Right hindlimb (tissue), 1 donor: Measurements from ENCODE around the gene POC1A.

Source experiments
- DNase-seq: peaks from one replicate; pipeline ENCODE4 v3.0.0-alpha.2; 2018

POC1A gene

DNA sequence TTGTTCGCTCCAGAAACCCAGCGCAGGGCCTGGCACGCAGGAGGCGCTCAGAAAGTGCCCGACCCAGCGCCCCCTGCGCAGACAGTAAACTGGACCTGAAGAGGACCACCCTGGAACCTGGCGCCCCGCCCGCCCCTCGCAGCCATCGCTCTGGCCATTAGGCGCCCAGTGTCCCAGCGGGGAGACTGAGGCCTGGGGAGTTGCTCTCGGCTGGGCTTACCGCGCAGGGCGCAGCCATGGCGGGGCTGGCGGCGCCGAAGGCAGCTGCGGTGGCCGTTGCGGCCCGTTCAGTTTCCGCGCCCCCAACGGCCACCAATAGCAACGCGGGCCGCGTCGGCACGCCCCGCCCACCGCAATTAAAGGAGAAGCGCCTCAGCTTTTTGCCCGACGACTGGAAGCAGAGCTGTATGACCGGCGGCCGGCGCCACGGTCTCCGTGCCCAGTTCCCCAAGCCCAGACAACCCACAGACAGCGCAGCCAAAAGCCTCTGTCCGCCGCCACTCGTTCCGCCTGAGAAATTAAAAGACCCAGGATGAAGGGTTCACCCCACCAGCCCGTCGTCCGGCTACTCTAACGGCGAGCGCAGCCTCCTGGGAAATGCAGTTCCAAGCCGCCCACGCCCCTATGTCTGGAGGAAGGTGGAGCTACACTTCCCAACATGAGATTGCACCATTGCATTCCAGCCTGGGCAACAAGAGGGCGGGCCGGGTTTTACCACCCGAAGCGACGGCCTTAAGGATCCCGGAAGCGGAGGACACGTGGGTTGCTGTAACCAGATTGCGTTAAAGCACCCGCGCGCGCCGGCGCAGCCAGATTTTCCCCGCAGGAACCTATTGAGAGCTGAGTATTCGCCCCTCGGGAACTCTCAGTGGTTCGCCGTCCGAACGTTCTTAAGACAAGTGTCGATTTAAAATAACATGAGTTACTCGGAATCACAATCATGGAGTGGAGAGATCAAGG, at the start of gene POC1A:
Gene POC1A, minus strand, starts transcription at position 289 of the 960 bp plus-strand sequence. Its CDS starts 51 bp downstream, at position 238.
- peak; percentile 96 for DNase-seq

DNA sequence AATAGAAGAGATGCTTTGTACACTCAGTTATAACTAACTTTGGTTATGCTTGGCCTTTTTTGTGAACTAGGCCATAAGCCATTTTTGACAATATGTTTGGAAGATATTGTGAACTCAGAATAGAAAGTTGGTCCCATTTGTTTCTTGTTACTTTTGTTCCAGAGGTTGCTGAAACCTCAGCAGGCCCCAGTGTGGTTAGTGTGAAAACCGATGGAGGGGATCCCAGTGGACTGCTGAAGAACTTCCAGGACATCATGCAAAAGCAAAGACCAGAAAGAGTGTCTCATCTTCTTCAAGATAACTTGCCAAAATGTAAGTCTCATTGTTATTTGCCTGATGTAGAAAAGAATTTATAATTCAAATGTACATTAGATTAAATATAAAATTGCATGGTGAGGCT, 49.5 kb upstream of the POC1A start:
- no peak for DNase-seq

DNA sequence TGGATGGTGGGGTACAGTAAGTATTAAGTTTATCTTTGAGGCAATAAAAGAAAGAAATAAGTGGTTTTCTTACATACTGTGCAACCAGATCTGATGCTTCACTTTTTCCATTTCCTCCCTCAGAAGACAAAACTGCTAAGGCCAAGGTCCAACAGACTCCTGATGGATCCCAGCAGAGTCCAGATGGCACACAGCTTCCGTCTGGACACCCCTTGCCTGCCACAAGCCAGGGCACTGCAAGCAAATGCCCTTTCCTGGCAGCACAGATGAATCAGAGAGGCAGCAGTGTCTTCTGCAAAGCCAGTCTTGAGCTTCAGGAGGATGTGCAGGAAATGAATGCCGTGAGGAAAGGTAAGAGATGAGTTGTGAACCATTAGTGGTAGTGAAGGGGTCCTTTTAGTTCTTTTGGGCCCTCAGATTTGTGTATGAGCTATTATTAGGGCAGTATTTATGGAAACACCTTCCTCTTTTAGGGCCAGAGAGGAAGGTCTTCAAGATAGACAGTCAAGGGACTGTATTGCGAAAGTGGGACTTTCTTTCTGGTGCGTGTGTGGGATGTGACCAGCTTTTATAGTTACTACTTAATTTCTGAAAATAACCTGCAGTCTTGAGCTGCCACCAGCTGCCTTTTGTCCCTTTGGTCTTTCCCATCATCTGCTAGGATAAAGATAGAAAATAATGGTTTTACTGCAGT, 48.3 kb upstream of the POC1A start:
- DNase-seq, result no peak

DNA sequence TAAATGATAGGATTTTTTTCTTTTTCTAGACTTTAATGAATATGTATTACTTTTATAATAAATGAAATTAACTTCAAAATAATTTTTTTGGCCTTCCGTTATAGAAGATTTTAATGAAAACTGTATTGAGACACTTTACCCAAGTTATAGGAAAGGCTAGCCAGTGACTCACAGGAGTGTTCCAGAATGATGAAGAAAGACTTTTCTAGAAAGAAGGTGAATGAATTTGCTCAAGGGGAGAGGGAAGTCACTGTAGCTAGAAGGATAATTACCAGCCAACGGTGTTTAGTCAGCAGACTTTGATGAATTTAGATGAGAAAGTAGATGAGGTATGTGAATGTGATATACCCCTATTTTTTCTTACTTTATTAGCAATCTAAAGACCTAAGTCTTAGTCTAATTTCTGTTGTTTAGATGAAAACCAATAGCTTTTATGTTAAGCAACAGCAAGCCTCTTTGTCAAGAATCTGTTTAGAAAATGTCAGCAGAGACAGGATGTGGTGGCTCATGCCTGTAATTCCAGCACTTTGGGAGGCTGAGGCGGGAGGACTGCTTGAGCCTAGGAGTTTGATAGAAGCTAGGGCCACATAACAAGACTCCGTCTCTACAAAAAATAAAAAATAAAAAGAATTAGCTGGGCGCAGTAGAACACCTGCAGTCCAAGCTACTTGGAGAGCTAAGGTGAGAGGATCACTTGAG, 46.9 kb upstream of the POC1A start:
- no peak for DNase-seq

DNA sequence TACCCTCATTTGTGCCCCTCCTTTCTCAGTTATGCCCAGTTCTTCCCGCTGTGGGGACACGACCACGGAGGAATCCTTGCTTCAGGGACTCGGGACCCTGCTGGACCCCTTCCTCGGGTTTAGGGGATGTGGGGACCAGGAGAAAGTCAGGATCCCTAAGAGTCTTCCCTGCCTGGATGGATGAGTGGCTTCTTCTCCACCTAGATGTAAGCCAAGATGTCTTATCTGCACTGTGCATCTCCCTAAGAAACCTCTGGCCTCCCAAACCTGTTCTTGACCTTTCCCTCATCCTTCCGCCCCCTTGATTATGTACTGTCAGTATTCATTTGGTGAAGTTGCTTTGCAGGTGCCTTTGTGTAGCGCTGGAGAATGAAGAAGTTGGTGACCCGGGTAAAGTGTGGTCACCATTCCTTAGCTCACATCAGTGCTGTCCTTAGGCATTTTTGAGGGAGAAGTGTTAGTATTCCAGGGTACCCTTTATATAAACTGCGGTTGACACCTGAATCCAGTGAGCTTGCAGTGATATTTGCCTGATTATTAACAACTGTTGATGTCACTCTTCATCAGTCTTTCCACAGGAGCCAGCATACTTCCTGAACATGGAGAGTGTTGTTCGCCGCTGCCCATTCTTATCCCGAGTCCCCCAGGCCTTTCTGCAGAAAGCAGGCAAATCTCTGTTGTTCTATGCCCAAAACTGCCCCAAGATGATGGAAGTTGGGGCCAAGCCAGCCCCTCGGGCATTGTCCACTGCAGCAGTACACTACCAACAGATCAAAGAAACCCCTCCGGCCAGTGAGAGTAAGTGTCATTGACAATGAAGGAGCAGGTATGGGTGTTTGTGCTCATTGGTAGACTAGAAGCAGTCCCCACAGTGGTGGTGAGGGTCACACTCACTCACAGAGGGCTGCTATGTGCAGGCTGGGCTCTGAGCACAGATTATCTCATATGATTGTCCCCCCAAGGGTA, 44.7 kb upstream of the POC1A start:
- DNase-seq, result no peak

DNA sequence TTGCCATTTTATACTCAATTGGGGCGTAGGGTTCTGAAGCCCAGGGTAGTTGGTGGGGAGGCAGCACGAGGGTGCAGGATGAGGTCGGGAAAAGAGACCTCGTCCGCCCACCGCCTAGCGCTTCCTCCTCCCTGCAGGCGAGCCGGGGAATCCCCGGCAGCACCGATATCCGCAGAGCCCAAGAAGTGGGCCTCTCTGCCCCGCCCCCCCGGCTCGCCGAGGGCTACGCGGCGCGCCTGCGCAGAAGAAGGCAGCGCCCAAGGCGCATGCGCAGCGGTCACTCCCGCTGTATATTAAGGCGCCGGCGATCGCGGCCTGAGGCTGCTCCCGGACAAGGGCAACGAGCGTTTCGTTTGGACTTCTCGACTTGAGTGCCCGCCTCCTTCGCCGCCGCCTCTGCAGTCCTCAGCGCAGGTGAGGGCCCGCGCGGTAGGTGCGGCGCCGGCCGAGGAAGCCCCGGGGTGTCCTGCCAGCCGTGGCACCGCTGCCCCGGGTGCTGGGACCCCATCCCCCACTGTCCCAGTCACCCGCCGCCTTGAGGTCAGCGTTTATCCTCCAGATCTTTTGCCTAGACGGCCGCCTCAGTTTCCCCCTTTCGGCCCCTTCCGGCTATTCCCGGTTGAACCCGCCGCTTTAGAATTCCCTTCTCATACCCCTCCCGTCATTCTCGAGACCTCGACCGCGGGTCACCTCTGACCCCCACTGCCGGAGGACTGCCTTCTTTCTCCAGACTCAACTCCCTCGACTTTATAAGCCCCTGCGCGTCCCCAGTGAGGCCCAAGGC, 43.8 kb upstream of the POC1A start, which contains the start of gene ALAS1:
Gene ALAS1, plus strand, starts transcription at position 319 of the 784 bp plus-strand sequence. CDS start 1,082 bp downstream, outside the sequence.
- DNase-seq, result peak; percentile 95

DNA sequence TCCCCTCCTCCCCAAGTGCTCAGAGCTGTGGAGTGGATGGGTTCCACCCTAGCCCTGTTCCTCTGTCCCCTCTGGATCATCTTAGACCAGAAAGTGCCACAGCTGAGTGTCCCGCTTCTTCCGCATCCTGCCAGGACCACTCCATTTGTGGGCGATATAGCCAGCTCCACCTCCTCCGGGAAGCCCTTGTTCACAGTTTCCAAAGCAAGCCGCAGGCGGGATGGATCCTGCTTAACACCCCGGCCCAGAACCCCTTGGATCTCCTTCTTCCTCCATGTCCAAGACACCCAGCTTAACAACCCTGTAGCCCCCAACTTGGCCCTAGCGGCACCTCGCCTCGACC, 43.2 kb upstream of the POC1A start:
- no peak for DNase-seq

DNA sequence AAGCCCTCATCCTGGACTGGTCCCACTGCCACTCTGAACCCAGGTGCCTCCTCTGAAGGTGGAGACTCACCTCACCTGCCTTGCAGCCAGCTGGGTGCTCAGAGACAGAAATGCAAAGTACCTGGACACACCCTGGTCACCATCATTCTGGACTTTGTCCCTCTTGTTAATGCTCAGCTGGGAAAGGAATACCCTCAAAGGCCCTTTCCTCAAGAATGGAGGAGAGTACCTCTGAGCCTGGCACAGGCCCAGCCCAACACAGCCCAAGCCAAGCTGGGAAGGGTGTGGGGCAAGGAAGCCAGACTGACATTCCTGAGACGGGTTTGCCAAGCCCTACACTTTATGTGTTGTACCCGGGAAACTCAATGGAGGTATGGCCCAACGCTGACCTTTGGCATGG, 42.8 kb upstream of the POC1A start:
- DNase-seq, result no peak

DNA sequence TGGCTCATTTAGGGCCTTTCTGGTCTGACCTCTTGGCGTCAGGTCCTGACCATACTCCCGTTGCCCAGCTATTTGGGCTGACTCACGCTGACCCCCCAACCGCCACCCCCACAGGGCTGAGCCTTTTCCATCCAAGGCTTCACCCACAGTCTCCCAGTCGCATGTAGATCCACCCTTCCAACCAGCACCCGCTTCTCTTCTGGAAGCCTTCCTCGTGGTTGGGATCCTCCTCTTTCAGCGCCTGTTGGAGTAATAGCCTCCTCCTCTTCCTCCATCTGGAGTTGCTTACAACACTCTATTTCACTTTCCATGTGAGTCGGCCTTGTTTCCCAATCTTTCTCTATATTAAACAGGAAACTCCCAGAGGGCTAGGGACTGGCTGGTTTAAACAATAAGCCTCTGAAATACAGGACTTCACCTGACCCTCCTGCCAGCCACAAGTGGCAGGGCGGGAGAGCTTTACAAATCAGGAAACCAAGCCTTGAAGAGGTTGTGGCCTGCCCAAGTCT, 41.7 kb upstream of the POC1A start:
- no peak for DNase-seq

DNA sequence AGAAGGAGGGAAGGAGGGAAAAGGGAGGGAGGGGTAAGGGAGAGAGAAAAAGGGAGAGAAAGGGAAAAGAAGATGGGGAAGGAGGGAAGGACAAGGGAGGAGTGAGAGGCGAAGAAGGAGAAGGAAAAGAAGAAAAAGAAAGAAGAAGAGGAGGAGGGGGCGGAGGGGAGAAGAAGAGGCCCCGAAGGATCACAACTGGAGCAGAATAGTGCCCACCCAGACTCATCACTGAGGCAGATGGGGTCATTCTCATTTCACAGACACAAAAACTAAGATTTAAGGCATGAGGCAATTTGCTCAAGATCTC, 41.0 kb upstream of the POC1A start:
- DNase-seq, result no peak

DNA sequence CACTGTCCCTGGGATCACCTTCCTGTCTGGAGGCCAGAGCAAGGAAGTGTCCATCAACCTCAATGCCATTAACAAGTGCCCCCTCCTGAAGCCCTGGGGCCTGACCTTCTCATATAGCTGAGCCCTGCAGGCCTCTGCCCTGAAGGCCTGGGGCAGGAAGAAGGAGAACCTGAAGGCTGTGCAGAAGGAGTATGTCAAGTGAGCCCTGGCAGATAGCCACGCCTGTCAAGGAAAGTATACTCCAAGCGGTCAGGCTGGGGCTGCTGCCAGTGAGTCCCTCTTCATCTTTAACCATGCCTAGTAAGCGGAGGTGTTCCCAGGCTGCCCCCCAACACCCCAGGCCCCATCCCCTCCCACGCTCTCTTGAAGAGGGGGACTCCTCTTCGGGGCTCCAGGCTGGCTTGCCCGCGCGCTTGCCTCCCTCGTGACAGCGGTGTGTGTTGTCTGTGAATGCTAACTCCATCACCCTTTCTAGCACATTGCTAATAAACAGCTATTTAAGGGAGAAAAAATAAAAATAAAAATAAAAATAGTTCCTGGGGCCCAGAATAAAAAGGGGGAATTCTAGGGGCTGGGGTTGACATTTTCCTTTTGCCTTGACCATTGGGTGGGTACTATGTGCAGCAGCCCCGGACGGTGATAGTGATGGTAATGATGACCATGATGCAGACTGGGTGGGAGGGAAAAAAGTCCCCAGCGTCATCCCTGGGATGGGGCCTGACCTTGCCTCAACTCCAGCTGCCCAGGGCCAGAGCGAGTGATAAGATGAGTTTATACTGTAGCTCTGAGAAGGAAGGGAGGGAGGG, 40.5 kb upstream of the POC1A start:
- DNase-seq, result no peak

DNA sequence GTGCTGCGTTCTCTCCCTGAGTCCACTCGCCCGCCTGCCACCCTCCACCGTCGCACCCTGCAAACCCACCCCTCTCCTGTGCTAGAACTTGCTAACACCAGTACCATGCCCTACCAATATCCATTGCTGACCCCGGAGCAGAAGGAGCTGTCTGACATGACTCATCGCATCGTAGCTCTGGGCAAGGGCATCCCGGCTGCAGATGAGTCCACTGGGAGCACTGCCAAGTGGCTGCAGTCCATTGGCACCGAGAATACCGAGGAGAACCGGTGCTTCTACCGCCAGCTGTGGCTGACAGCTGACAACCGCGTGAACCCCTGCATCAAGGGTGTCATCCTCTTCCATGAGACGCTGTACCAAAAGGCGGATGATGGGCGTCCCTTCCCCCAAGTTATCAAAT, 38.8 kb upstream of the POC1A start:
- peak; percentile 34 for DNase-seq

DNA sequence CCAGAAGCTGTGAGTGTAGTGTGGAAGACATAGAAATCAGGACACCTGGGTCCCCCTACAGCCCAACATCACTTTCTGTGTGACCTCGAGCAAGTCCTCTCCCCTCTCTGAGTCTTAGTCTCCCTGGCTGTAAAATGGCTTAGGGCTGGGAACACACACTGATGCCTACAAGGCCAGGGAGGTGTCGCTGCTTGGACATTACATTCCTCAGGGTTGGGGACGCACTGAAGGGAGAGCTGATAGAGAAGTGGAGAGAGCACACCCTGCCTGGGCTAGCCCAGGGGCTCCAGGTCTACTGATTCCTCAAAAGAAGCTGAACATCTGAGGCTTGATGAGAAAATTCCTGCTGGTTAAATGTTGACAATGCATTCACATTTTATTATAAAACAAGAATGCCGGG, 37.4 kb upstream of the POC1A start:
- no peak for DNase-seq

DNA sequence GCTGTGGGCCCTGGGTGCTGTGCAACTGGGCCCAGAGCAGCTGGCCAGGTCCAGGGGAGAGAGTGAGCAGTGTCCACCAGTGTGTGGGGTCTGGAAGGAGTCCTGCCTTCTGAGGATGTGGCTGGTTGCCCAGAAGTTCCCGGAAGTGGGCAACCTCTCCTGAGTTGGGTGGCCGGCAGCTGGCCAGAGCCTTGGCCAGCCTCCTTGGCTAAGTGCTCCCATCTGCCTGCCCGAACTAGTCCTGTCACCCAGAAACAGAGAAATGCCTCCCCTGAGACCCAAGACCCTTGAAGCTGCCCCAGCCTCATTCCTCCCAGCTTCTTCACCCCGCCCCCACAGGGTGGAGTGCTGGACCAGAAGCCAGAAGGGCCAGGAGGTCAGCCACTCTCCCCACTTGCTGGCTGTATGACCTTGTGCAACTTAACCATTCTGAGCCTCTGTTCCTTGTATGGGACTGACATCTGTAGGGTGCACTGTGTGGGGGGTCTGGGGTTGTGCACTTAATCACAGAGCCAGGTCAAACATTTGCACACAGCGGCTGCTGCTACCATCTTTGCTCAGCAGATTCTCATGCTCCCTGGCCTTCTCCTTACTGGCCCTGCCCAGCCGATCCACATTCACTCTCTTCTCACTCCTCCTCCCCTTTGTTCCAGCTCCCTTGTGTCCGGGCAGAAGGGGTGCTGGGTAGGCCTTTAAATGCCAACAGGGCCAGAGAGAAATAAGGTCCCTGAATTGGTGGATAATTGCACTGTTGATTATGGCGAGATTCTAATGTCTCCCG, 36.3 kb upstream of the POC1A start:
- DNase-seq, result peak; percentile 54

DNA sequence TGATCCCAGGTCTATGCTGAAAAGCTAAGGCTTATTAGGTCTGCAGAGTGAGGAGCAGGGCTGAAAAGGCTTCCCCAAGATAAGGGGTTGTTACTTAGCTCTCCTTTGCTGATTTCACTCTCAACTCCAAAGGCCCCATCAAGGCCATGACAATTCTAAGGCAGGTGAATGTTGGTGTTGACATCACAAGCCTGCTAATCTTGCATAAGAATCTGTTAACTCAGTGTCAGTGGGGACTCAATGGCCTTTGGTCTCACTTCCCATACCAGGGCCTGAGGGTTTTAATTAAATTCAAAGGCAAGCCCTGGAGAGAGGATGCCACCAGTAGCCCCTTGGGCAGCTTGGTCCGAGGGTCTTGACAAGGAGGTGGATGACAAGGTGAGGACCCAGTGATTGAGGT, 34.3 kb upstream of the POC1A start:
- DNase-seq, result no peak

DNA sequence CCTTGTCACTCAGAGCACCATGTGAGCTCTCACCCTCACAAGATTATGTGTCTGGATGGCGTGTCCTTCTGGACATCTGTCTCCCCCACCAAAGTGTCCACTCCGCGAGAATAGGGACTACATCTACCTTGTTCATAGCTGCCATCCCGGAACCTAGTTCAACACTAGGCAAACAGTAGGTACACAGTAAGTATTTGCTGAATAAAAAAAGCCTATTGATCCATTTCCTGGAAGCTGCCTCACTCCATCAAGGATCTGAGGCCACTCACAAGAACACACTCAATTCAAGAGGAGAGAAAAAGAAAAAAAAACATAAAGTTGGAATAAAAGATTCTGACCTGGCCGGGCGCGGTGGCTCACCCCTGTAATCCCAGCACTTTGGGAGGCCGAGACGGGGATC, 32.5 kb upstream of the POC1A start:
- DNase-seq, result no peak

DNA sequence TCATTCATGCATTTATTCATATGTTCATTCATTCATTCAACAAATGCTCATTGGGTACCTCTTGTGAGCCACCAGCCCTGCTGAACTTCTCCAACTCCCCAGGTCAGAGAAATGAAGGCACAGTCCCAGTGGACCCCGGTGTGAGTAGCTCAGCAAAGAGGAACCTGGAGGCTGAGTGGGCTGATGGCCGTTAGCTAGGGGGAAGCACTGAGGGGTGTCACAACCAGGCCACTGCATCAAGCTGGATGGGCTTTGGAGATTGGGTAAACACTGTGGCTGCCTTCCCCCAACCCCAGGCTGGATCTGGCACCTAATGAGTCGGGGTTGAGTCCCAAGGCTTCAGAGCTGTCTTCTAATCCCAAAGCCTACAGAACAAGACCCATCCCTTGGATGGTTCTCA, 31.6 kb upstream of the POC1A start:
- no peak for DNase-seq

DNA sequence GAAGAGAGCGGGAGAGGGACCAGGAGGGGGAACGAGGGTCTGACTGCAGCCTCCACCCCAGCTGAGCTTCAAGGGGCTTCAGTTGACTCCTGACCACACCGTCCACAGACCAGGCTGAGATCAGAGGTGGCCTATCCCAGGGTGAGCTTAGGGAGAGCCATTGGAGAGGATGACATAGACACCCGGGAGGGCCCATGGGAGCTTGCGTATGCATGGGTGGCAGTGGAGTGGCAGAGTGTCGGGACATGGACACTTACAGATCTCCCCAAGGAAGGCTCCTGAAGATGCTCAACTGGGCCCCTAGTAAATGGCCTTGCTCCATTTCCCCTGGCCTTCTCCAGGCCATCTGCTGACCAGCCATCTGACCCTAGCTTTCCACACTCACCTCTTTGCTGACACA, 31.1 kb upstream of the POC1A start:
- DNase-seq, result no peak

DNA sequence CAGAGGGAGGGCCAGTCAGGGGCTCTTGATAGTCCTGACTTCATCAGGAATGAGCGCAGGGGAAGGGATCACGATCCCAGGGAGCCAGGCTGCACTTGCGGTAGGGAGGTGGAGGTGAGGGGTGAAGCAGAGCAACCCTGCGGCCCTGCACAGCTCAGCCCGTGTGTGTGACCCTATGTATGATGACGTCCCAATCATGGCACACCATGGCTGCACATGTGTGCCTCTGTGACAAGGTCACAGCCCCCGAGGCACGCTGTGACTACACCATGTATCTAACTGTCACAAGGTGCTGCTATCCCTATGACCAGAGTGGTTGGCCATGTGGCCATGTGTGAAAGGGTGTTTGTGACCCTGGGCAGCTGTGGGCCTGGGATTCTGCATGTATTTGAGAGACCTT, 30.5 kb upstream of the POC1A start:
- DNase-seq, result no peak
